HFF-Myc (cell line): Measurements from ENCODE around the gene KAZN.

ENCODE experiments used
- DNase-seq: peaks from one replicate; pipeline ENCODE4 v3.0.0-alpha.2; 2011; ENCODE audit warnings: low read depth; ENCODE audit errors: extremely low read depth
- H3K4me3 ChIP-seq: replicated peaks from 2 replicates; pipeline ENCODE4 v1.5.1; 2011; ENCODE audit warnings: low read depth, mild to moderate bottlenecking, control low read depth, low read length
- CTCF ChIP-seq: IDR thresholded peaks from 2 replicates; pipeline ENCODE4 v1.5.1; 2012; ENCODE audit warnings: mild to moderate bottlenecking, low read depth, low read length, control low read depth; ENCODE audit errors: missing control alignments

Gene KAZN

GRCh38 chr1:14887764-14888350, 289.4 kb downstream of the KAZN start:
- no peak for DNase-seq
- TF ChIP-seq CTCF = no peak
- H3K4me3 ChIP-seq = no peak overlapping the region

- TF ChIP-seq CTCF = no peak
- no peak overlapping the region for H3K4me3 ChIP-seq
These were observed 289.9 kb downstream of the KAZN start for GRCh38 chr1:14888374-14888773.

GRCh38 chr1:14889825-14890440, 291.4 kb downstream of the KAZN start:
- no peak overlapping the region for H3K4me3 ChIP-seq
- DNase-seq = no peak
- TF ChIP-seq CTCF = no peak

More at GRCh38 chr1:14888374-14888773, 289.9 kb downstream of the KAZN start:
- DNase-seq = no peak

GRCh38 chr1:14891991-14892390, 293.5 kb downstream of the KAZN start:
- DNase-seq = no peak
- no peak overlapping the region for H3K4me3 ChIP-seq
- no peak for TF ChIP-seq CTCF

GRCh38 chr1:14894811-14895560, 296.5 kb downstream of the KAZN start:
- DNase-seq = no peak
- H3K4me3 ChIP-seq = no peak overlapping the region
- TF ChIP-seq CTCF = no peak

GRCh38 chr1:14895727-14896126, 297.2 kb downstream of the KAZN start:
- no peak overlapping the region for H3K4me3 ChIP-seq
- DNase-seq = no peak
- no peak for TF ChIP-seq CTCF
